HepG2 (cell line): ENCODE data around the gene ELL. TPM values are rescaled to one million over a fixed set of nuclear protein-coding genes. Genes with fewer than 3 reads are reported as not detected.
A peak's percentile ranks its signal among the peaks of the same experiment; 100 is the strongest.

Experiments used
- BCLAF1 ChIP-seq: fragments of 450-650 bp; IDR thresholded peaks from 2 replicates; pipeline ENCODE4 v1.6.1; 2017; ENCODE audit warnings: mild to moderate bottlenecking
- HIVEP1 ChIP-seq: sonication (generic); formaldehyde crosslinking; IDR thresholded peaks from 2 replicates; pipeline ENCODE4 v1.4.0; 2020; ENCODE audit warnings: mild to moderate bottlenecking, missing genetic modification reagents
- HMG20A ChIP-seq: IDR thresholded peaks from 2 replicates; pipeline ENCODE4 v1.6.1; 2016; ENCODE audit warnings: borderline replicate concordance
- HNF4A ChIP-seq: sonication (generic); formaldehyde crosslinking; IDR thresholded peaks from 2 replicates; pipeline ENCODE4 v1.4.0; 2020; ENCODE audit warnings: missing genetic modification reagents
- NFKB2 ChIP-seq: sonication (generic); formaldehyde crosslinking; IDR thresholded peaks from 2 replicates; pipeline ENCODE4 v1.4.0; 2020; ENCODE audit warnings: missing genetic modification reagents, borderline replicate concordance
- NR2F1 ChIP-seq, 2 experiments: fragments of 450-650 bp in 1 of 2; formaldehyde crosslinking in 1 of 2; IDR thresholded peaks; 2 replicates each; pipeline versions ENCODE4 v1.5.0 to v1.6.1; 2016 to 2020; ENCODE audit warnings: mild to moderate bottlenecking in 1 of 2, missing compliant biosample characterization in 1 of 2, missing genetic modification reagents in 1 of 2, moderate library complexity in 1 of 2
- REL ChIP-seq: sonication (generic); formaldehyde crosslinking; conservative IDR thresholded peaks from 2 replicates; pipeline ENCODE4 v1.8.0; 2022; ENCODE audit warnings: mild to moderate bottlenecking, missing genetic modification reagents, moderate library complexity
- RFX5 ChIP-seq: IDR thresholded peaks from 2 replicates; pipeline ENCODE4 v1.6.1; 2011; ENCODE audit warnings: low read depth, low read length, improper control_type of control experiment
- SSRP1 ChIP-seq: IDR thresholded peaks from 2 replicates; pipeline ENCODE4 v1.6.1; 2016; ENCODE audit warnings: control low read depth
- STAT5B ChIP-seq: sonication (generic); formaldehyde crosslinking; IDR thresholded peaks from 2 replicates; pipeline ENCODE4 v1.4.0; 2020; ENCODE audit warnings: missing genetic modification reagents
- ZFP90 ChIP-seq: sonication (generic); formaldehyde crosslinking; IDR thresholded peaks from 2 replicates; pipeline ENCODE4 v1.8.0; 2022; ENCODE audit warnings: missing genetic modification reagents, mild to moderate bottlenecking, inconsistent platforms, borderline replicate concordance
- ZNF121 ChIP-seq: sonication (generic); formaldehyde crosslinking; IDR thresholded peaks from 2 replicates; pipeline ENCODE4 v1.5.0; 2020; ENCODE audit warnings: mild to moderate bottlenecking, missing genetic modification reagents
- ZNF180 ChIP-seq: sonication (generic); formaldehyde crosslinking; IDR thresholded peaks from 2 replicates; pipeline ENCODE4 v1.4.0; 2020; ENCODE audit warnings: low read depth, missing genetic modification reagents, borderline replicate concordance
- ZNF260 ChIP-seq: sonication (generic); formaldehyde crosslinking; IDR thresholded peaks from 2 replicates; pipeline ENCODE4 v1.4.0; 2020; ENCODE audit warnings: missing genetic modification reagents, low read depth, mild to moderate bottlenecking, borderline replicate concordance
- ZNF670 ChIP-seq: sonication (generic); formaldehyde crosslinking; IDR thresholded peaks from 2 replicates; pipeline ENCODE4 v1.8.0; 2022; ENCODE audit warnings: mild to moderate bottlenecking, missing genetic modification reagents, borderline replicate concordance
- polyA plus RNA-seq, 8 experiments: library from polyadenylated mRNA; depleted of rRNA in 3 of 8; stranded (reverse) in 7 of 8; unstranded in 1 of 8; fragments of >200 nt; fragmentation: Illumina TruSeq in 4 of 8; extraction: Trizol in 4 of 8; gene quantifications; 2 replicates each; pipeline versions ENCODE4 v1.2.1 to v1.2.3, GENCODE V29; 2011 to 2016; ENCODE audit warnings: low read depth in 4 of 8, missing spikeins in 1 of 8, mixed read lengths in 1 of 8; ENCODE audit not compliant: insufficient read depth in 1 of 8
- total RNA-seq, 5 experiments: library from RNA; depleted of rRNA; stranded (reverse); fragments of >200 nt; fragmentation: Illumina TruSeq; extraction: Trizol; gene quantifications; 2 replicates each; pipeline ENCODE4 v1.2.3, GENCODE V29; 2016; ENCODE audit warnings: low read depth in 1 of 5
- TF ChIP-seq, protein P1 (sequence below), 2 experiments: fragments of 450-650 bp in 1 of 2; sonication (generic) in 1 of 2; formaldehyde crosslinking in 1 of 2; IDR thresholded peaks; 2 replicates each; pipeline versions ENCODE4 v1.6.1 to v1.8.0; 2016 to 2022; ENCODE audit warnings: antibody characterized with exemption in 1 of 2, mild to moderate bottlenecking in 1 of 2, missing genetic modification reagents in 1 of 2
- TF ChIP-seq, protein P2 (sequence below): sonication (generic); formaldehyde crosslinking; IDR thresholded peaks from 2 replicates; pipeline ENCODE4 v1.8.1; 2023; ENCODE audit warnings: mild to moderate bottlenecking, missing genetic modification reagents, borderline replicate concordance

ELL gene
- total and polyA plus RNA-seq, 2 of the 13 experiments (the other 11 are each of a cell fraction or from before 2014, with no cell fraction given): 3.7 to 5.4 TPM

DNA sequence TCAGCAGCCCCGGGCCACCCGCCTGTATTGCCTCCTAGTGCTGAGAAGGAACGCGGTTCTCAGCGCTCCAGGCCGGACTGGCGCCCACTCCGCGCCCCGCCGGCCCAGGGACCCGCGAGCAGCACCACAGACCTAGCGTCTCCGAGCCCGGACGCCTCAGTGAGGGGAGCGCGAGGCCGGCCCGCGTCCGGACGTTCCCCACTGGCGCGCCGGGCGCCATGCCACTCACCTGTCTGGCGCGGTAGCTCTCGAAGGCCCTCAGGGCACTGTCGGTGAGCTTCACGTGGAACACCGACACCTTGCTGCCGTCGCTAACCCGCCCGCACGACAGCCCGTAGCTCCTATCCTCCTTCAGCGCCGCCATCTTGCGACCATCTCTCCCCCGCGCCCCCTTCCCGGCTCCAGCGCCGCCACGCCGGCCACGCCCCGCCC lies at the start of gene ELL (continued):
- TF ChIP-seq, protein P1, sequence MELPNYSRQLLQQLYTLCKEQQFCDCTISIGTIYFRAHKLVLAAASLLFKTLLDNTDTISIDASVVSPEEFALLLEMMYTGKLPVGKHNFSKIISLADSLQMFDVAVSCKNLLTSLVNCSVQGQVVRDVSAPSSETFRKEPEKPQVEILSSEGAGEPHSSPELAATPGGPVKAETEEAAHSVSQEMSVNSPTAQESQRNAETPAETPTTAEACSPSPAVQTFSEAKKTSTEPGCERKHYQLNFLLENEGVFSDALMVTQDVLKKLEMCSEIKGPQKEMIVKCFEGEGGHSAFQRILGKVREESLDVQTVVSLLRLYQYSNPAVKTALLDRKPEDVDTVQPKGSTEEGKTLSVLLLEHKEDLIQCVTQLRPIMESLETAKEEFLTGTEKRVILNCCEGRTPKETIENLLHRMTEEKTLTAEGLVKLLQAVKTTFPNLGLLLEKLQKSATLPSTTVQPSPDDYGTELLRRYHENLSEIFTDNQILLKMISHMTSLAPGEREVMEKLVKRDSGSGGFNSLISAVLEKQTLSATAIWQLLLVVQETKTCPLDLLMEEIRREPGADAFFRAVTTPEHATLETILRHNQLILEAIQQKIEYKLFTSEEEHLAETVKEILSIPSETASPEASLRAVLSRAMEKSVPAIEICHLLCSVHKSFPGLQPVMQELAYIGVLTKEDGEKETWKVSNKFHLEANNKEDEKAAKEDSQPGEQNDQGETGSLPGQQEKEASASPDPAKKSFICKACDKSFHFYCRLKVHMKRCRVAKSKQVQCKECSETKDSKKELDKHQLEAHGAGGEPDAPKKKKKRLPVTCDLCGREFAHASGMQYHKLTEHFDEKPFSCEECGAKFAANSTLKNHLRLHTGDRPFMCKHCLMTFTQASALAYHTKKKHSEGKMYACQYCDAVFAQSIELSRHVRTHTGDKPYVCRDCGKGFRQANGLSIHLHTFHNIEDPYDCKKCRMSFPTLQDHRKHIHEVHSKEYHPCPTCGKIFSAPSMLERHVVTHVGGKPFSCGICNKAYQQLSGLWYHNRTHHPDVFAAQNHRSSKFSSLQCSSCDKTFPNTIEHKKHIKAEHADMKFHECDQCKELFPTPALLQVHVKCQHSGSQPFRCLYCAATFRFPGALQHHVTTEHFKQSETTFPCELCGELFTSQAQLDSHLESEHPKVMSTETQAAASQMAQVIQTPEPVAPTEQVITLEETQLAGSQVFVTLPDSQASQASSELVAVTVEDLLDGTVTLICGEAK (IDR thresholded peaks at IDR 0.05): no peak
- TF ChIP-seq, protein P1 (CRISPR knock-in tag; IDR thresholded peaks at IDR 0.05): peak; percentile 40; the same call in 1 of the 2 replicates
- TF ChIP-seq STAT5B (CRISPR knock-in tag) (no peak), ZNF260 (CRISPR knock-in tag) (no peak), SSRP1 (CRISPR knock-in tag) (no peak), ZNF670 (CRISPR knock-in tag) (no peak), BCLAF1 (no peak), HMG20A (CRISPR knock-in tag) (no peak), HIVEP1 (CRISPR knock-in tag) (no peak), RFX5 (no peak), ZNF180 (CRISPR knock-in tag) (no peak), REL (CRISPR knock-in tag) (0 out of 2 replicates have a peak, but pooled peaks have one; percentile 49), ZNF121 (no peak), HNF4A (no peak), ZFP90 (no peak; the same call in 1 of the 2 replicates), NFKB2 (peak; percentile 73; the same call in 1 of the 2 replicates), NR2F1 (CRISPR knock-in tag; IDR thresholded peaks at IDR 0.05) (no peak)
- TF ChIP-seq, protein P2, sequence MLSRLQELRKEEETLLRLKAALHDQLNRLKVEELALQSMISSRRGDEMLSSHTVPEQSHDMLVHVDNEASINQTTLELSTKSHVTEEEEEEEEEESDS (CRISPR knock-in tag): no peak
